GM21717 (cell line): Measurements from ENCODE around the gene DNAAF3.

Experiments
- ATAC-seq: cut with Tn5 transposase; IDR thresholded peaks from one replicate; pipeline ENCODE4 v1.9.1; 2021; ENCODE audit warnings: mild to moderate bottlenecking, moderate library complexity; ENCODE audit not compliant: unreplicated experiment

Gene DNAAF3

GRCh38 chr19:55116859-55117662, 49.4 kb downstream of the DNAAF3 start, which contains the start of gene PPP1R12C:
Gene PPP1R12C, minus strand, starts transcription at chr19:55117637. Its CDS starts 94 bp downstream, at chr19:55117543.
- ATAC-seq: peak; percentile 2

GRCh38 chr19:55116232-55116858, 50.1 kb downstream of the DNAAF3 start:
- no peak for ATAC-seq

- no peak for ATAC-seq
These were observed 50.9 kb downstream of the DNAAF3 start for GRCh38 chr19:55115446-55116065.

GRCh38 chr19:55114566-55115145, 51.8 kb downstream of the DNAAF3 start:
- ATAC-seq: no peak

- no peak for ATAC-seq
These were observed 52.8 kb downstream of the DNAAF3 start for GRCh38 chr19:55113570-55114039.

GRCh38 chr19:55112777-55113569, 53.4 kb downstream of the DNAAF3 start:
- no peak for ATAC-seq

- no peak for ATAC-seq
These were observed 54.1 kb downstream of the DNAAF3 start for GRCh38 chr19:55112246-55112776.

- ATAC-seq: no peak
These were observed 55.1 kb downstream of the DNAAF3 start for GRCh38 chr19:55111238-55111831.

- no peak for ATAC-seq
These were observed 56.7 kb downstream of the DNAAF3 start for GRCh38 chr19:55109527-55110291.
